K562 (cell line): Measurements from ENCODE around the gene SERTAD3. TPM values are rescaled to one million over a fixed set of nuclear protein-coding genes. Genes with fewer than 3 reads are reported as not detected.
A peak's percentile ranks its signal among the peaks of the same experiment; 100 is the strongest.

ENCODE experiments used
- AFF1 ChIP-seq, 2 experiments: fragments of 450-650 bp; IDR thresholded peaks; 2 replicates each; pipeline ENCODE4 v1.6.1; 2018; ENCODE audit warnings: mild to moderate bottlenecking in 2 of 2, low read depth in 1 of 2; ENCODE audit not compliant: partially characterized antibody in 2 of 2
- C11orf30 ChIP-seq: fragments of 450-650 bp; IDR thresholded peaks from 2 replicates; pipeline ENCODE4 v1.6.1; 2016; ENCODE audit warnings: low read depth, mild to moderate bottlenecking
- CEBPZ ChIP-seq: fragments of 150-350 bp; IDR thresholded peaks from 2 replicates; pipeline ENCODE4 v1.6.1; 2014; ENCODE audit warnings: low read depth, mild to moderate bottlenecking, low read length, borderline replicate concordance
- GTF2F1 ChIP-seq: IDR thresholded peaks from 2 replicates; pipeline ENCODE4 v1.6.1; 2011; ENCODE audit warnings: low read depth, low read length, improper control_type of control experiment
- HCFC1 ChIP-seq: IDR thresholded peaks from 2 replicates; pipeline ENCODE4 v1.6.1; 2012; ENCODE audit warnings: low read depth, low read length, improper control_type of control experiment
- HNRNPL ChIP-seq: fragments of 200-400 bp; formaldehyde crosslinking; IDR thresholded peaks from 2 replicates; pipeline ENCODE4 v1.6.1; 2017; ENCODE audit warnings: low read depth, mild to moderate bottlenecking, low read length
- KLF6 ChIP-seq: fragments of 250-450 bp; sonication (Bioruptor Pico); IDR thresholded peaks from 2 replicates; pipeline ENCODE4 v1.4.0; 2020; ENCODE audit warnings: mild to moderate bottlenecking, moderate library complexity, borderline replicate concordance
- NUFIP1 ChIP-seq: fragments of 450-650 bp; IDR thresholded peaks from 2 replicates; pipeline ENCODE4 v1.6.1; 2018; ENCODE audit not compliant: partially characterized antibody
- PBX2 ChIP-seq, 2 experiments: IDR thresholded peaks in 1 of 2; conservative IDR thresholded peaks in 1 of 2; 2 replicates each; pipeline ENCODE4 v1.6.1; 2016; ENCODE audit warnings: low read depth in 2 of 2, mild to moderate bottlenecking in 1 of 2, missing compliant biosample characterization in 1 of 2, missing genetic modification characterization in 1 of 2, moderate library complexity in 1 of 2
- SMARCE1 ChIP-seq: fragments of 450-650 bp; IDR thresholded peaks from 2 replicates; pipeline ENCODE4 v1.7.1; 2016; ENCODE audit warnings: mild to moderate bottlenecking
- ZBTB8A ChIP-seq: fragments of 450-650 bp; IDR thresholded peaks from 2 replicates; pipeline ENCODE4 v1.6.1; 2018; ENCODE audit warnings: mild to moderate bottlenecking, moderate library complexity; ENCODE audit not compliant: partially characterized antibody
- ZNF316 ChIP-seq: fragments of 450-650 bp; IDR thresholded peaks from 2 replicates; pipeline ENCODE4 v1.6.1; 2016
- ZNF449 ChIP-seq: fragments of 250-450 bp; sonication (Bioruptor Pico); IDR thresholded peaks from 2 replicates; pipeline ENCODE4 v1.8.0; 2022; ENCODE audit warnings: moderate library complexity, mild to moderate bottlenecking, inconsistent platforms
- ZNF707 ChIP-seq: fragments of 250-450 bp; sonication (Bioruptor Pico); conservative IDR thresholded peaks from 2 replicates; pipeline ENCODE4 v1.8.0; 2022; ENCODE audit warnings: inconsistent platforms, mild to moderate bottlenecking, moderate library complexity
- polyA plus RNA-seq, 8 experiments: library from polyadenylated mRNA; depleted of rRNA in 4 of 8; stranded (reverse) in 5 of 8; unstranded in 3 of 8; fragments of >200 nt; fragmentation: Nextera tagmentation in 2 of 8; fragmentation: Illumina TruSeq in 1 of 8; extraction: Ambion mirVana in 2 of 8; extraction: Trizol in 1 of 8; gene quantifications; 2 replicates each; pipeline versions ENCODE4 v1.2.1 to v1.2.3, GENCODE V29; 2011 to 2014; ENCODE audit warnings: inconsistent platforms in 1 of 8, missing spikeins in 1 of 8
- total RNA-seq, 7 experiments: library from RNA; depleted of rRNA in 6 of 7; stranded (reverse); fragments of >200 nt in 6 of 7; fragmentation: Illumina TruSeq in 2 of 7; extraction: Trizol in 2 of 7; gene quantifications; 2 replicates each; pipeline versions ENCODE4 v1.2.1 to v1.2.3, GENCODE V29; 2011 to 2021; ENCODE audit warnings: low replicate concordance in 1 of 7

SERTAD3 gene
- total and polyA plus RNA-seq, 9 of the 15 experiments (the other 6 are each of a cell fraction or from before 2014, with no cell fraction given): 5.4 to 28.9 (median 17.5) TPM

- TF ChIP-seq PBX2 (CRISPR knock-in tag; IDR thresholded peaks at IDR 0.05; ENCODE audit: low read depth) (no peak), PBX2 (tag; conservative IDR thresholded peaks at IDR 0.05; ENCODE audit: low read depth) (no peak), C11orf30 (no peak), NUFIP1 (no peak), ZBTB8A (no peak), SMARCE1 (no peak), AFF1 (IDR thresholded peaks at IDR 0.05; ENCODE audit: low read depth in 1 of 2, partially characterized antibody in 2 of 2) (no peak), ZNF449 (CRISPR knock-in tag) (no peak), HCFC1 (no peak; the same call in 1 of the 2 replicates), GTF2F1 (no peak), ZNF316 (no peak), KLF6 (CRISPR knock-in tag) (no peak), HNRNPL (peak; percentile 85), ZNF707 (CRISPR knock-in tag) (no peak), CEBPZ (no peak)
These were observed 23.1 kb downstream of the SERTAD3 start (continued) for GRCh38 chr19:40420766-40421765.
